Measurements from ENCODE around the gene FADD.

GRCh38 chr11:70205766-70206165 is 2.7 kb downstream of the FADD start:
- no peak for TF ChIP-seq CTCF (IDR thresholded peaks at IDR 0.05)
- TF ChIP-seq POLR2A (IDR thresholded peaks at IDR 0.05): no peak
- TF ChIP-seq EP300 (IDR thresholded peaks at IDR 0.05): no peak
